Stimulated activated CD8-positive, alpha-beta memory T cell treated with anti-CD3 and anti-CD28 coated beads, Interleukin-12 subunit alpha, Interleukin-12 subunit beta, amount 100 ng/mL, for 4 hours (primary cell): Measurements from ENCODE around the gene FAIM2.

Experiments
- DNase-seq: peaks from one replicate; pipeline ENCODE4 v3.0.0-alpha.2; 2020; ENCODE audit warnings: low read depth

The FAIM2 gene

DNA sequence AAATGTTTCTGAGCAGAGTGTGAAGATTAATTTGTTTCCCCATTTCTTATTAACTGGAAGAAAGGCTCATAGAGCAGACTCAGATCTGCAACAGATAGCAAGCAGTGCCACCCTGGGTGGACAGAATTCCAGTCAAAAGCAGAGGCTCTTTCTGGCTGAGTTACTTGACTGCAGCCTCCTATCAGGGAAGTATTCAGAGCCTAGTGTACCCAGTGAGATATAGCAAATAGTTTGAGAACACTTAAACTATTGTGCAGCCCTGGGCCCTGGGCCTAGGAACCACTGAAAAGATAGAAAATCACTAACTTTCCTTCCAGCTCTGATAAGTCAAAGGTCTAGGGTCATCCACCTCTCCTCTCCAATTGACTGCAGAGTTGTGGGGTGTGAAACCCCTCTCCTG lies 35.6 kb upstream of the FAIM2 start:
- no peak for DNase-seq

DNA sequence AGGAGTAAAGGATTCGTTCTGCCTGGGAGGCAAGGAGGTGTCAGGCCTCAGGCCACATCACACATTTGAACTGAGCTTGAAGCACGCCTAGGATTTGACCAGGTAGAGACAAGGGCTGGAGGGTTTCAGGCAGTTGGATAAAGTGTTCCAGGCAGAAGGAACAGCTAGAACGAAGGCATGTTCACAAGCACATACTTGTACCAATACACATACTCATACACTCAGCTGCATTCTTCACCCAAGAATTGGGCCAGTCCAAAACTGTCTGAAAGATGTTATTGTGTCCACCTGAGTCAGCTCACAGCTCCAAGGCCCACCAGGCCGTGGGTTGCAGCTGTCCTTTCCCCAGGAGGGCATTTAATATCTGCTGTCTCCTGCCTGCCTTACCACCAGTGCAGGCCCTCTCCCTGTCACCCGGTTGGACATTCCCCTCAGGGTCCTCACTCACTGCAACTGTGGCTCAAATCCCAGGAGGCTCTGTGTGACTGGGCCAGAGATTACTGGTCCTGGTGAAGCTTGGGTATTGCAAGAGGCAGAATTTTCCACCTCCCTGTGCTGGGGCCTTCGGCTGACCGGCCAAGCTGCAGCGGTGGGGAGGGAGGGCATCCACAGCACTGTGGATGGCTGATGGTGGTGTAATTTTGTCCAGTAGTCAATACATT lies 34.1 kb upstream of the FAIM2 start:
- DNase-seq: no peak

DNA sequence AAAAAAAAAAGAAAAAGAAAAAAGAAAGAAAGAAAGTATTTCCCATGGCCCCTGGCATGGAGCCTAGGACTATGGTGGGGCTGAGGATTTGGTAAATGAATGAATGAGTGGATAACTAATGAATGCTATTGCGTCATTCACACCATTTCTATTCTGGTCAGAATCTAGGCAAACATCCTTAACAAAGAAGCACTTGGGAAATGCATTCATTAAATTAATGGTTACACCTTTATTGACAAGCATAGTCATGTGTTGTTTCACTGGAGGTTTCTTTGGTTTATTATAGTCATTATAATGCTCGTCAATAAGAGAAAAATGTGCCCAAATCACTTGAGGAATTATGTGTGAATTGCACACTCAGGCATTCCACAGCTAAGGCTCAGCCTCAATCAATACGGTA lies 33.2 kb upstream of the FAIM2 start:
- no peak for DNase-seq

DNA sequence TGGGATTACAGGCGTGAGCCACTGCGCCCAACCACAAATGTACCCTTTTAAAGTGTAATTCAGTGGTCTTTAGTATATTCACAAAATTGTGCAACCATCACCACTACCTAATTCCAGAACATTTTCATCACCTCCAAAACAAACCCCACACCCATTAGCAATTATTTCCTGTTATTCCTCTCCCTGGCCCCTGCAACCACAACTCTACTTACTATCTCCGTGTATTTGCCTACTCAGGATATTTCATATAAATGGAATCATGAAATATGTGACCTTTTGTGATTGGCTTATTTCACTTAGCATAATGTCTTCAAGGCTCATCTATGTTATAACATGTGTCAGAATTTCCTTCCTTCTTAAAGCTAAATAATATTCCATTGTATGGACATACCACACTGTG lies 30.8 kb upstream of the FAIM2 start:
- DNase-seq: no peak

DNA sequence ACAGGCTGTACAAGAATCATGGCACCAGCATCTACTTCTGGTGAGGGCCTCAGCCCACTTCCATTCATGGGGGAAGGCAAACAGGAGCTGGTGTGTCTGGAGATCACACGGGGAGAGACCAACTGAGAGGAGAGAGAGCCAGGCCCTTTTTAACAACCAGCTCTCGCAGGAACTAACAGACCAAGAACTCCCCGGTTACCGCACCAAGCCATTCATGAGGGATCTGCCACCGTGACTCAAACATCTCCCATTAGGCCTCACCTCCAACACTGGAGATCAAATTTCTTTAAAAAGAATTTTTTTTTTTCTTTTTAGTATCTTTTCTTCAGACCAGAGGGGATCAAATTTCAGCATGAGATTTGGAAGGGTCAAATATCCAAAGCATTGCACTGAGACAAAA lies 30.1 kb upstream of the FAIM2 start:
- no peak for DNase-seq

DNA sequence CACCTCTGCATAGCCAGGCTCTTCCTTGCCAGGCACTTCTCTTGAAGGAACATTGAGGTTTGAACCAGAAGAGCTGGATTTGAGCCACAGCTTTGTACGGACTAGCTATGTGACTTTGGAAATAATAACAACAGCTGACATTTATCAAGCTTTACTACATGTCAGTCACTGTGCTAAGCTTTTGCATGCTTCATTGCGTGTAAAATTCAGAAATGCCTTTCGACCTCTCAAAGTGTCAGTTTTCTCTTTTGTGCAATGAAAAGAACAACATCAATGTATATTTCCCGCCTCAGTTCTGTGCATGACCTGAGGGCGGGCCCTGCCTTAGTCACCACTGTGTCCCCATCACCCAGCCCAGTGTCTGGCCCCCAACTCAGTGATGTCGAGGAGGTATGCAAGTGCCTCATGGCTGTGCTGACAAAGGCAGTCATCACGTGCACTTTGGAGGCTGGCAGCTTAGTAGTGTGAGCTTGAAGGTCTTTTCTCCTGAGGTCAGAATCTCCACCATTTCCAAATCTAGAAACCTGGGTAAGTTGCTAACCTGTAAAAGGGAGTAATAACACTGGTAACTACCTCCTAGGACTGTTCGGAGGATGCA lies 28.9 kb upstream of the FAIM2 start:
- DNase-seq: no peak

DNA sequence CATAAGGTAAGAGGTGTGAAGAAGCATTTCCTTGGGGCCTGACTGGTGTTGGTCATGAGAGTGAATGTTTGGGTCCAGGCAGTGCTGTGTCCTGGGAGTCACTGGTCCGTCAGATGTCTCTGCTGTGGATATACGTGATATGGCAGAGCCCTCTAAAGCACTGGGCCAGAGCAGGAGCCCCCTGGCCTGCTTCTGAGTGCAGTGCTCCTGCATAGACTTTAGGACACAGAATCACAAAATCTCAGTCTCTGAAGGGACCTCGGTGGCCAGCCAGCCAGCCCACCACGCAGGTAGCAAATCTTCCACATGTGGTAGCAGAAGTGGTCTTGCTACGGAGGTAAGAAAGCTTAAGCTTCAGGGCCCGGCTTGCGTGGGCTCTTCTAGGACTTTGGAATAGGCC lies 28.3 kb upstream of the FAIM2 start:
- no peak for DNase-seq

DNA sequence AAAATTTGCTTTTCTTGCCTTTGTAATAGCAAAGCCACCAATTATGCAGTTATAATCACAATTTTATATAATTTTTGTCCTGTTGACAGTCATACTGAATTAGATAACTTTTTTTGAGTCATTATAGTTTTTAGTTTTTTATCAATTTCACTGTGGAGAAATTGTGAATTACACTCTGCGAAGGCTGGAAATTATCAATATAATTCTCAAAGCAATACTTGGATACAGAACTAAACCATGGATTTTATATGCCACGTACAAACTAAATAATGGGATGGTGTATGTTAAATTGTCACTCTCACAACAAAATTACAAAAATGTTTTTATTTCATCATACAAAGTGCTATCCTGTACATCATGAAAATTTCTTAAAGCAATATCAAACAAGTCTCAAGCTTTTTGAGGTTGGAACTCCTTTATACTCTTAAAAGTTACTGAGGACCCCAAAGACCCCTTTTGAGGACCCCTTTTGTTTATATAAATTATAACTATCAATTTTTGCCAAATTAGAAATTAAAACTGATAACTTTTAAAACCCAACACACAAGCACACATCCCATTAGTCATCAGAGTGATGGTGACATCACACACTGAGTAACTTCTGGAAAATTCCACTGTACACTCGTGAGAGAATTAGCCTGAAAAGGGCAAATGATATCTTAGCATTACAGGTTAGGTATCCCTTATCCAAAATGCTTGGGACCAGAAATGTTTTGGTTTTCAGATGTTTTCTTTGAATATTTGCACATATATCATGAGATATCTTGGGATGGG lies 27.0 kb upstream of the FAIM2 start:
- no peak for DNase-seq

DNA sequence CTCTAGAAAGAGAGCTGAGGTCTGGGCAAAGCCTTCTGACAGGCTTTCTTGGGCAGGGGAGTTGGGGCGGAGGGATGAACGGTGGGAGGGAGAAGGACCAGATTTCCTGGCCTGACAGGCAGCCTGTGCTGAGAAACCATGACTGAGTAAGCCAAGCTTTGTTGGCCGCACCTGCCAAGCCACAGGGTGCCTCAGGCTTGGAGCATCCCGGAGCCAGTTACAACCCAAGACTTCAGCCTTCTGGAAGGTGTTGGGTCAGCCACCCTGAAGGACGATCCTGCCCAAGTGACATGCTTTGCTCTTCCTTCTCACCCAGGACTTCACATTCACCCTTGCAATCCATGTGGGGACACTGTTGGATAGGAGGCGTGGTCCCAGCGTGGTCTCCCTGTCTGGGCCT lies 25.9 kb upstream of the FAIM2 start:
- no peak for DNase-seq

DNA sequence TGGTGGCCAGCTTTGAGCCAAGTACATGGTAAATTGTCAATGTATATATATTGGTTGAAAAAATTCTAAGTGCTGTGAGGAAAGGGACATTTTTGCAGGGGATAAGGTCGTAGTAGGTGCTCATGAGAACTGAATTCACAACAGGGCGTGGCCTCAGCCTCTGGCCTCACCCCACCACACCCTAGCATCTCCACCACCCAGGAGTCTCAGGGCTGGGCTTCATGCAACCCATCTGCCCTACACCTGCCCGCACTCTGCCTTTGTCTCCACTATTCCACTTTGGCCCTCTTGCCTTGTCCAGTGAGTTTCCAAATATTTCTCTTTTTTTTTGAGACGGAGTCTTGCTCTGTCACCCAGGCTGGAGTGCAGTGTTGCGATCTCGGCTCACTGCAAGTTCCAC lies 24.8 kb upstream of the FAIM2 start:
- no peak for DNase-seq

DNA sequence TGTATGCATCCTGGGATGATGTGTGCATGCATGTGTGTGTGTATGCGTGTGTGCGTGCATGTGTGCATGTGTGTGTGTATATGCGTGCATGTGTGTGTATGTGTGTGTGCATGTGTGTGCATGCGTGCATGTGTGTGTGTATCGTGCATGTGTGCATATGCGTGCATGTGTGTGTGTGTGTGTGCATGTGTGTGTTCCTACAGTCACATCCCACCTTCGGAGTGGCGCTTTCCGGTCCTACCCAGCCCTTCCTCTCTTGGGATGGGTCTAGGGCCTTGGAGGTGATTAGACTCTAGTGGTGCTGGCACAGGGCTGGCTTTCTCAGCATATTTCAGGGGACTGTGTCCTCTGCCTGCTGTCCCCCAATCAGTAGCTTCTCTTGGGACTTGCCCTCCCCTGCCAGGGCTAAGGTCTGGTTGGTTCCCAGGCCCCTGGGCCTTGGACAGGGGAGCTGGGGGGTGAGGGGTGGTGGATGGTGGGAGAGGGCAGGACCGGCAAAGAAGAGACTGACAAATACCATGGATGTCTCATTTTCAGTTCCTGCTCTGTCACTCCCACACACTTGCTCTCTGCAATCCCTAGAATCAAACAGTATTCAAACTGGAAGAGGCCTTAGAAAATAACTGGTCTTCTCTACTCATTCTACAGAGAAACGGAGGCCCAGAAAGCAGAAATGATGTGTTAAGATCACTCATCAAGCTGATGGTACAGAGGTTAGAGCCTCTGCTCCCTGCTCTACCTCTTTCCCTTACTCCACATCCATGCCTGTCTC lies 21.9 kb upstream of the FAIM2 start:
- no peak for DNase-seq

DNA sequence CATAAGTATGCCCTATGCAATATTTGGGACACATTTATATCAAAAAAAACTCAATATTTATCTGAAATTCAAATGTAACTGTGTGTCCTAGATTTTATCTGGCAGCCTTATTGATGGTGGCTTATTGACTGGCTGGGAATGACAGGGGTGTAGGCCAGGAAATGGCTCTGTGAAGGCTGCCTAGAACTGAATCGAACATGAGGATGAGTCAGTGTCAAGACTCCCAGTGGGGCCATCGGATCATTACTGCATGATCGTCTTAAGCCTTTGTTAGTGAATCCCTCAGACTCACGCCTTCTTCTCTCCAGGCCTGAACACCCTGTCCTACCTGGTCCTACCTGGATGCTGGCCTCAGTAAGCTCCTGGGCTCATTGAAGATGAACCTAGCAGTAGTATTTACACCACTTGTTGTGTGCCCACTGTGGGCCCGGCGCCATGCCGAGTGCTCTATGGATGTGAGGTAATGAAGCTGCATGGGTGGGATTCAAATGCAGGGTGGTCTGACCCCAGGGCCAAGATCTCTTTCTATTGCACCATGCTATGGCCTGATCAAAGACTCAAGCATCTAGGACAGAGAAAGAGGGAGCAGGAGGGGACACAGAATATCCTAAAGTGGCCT lies 21.0 kb upstream of the FAIM2 start:
- DNase-seq: no peak

DNA sequence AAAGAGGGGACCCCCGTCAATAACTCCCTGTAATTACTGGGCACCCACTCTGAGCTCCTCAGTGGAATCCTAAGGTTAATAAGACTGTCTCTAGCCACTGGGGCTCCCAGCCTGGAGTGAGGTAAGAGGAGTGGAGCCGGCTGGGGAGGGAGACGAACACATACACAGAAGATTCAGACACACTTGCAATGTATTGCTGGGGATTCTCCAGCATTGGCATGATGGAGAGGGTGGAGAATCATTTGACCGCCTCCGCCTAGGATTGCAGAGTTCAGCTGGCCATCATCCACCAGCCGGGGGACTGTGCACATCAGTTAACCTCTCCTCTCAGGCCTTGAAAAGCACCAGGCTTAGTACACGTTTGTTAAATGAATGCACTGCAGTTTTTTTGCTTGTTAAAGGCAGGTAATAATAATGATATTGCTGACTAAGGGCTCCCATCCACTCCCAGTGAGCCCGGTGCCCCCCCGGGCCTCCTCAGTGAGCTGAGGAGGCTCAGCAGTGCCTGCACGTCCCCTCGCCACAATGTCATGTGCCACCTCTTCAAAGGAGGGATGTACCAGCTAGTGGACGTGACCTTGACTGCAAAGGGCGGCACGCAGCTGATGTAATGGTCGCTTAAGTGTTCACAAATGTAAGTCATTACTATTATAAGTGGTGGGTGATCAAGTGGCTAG lies 20.3 kb upstream of the FAIM2 start:
- DNase-seq: no peak

DNA sequence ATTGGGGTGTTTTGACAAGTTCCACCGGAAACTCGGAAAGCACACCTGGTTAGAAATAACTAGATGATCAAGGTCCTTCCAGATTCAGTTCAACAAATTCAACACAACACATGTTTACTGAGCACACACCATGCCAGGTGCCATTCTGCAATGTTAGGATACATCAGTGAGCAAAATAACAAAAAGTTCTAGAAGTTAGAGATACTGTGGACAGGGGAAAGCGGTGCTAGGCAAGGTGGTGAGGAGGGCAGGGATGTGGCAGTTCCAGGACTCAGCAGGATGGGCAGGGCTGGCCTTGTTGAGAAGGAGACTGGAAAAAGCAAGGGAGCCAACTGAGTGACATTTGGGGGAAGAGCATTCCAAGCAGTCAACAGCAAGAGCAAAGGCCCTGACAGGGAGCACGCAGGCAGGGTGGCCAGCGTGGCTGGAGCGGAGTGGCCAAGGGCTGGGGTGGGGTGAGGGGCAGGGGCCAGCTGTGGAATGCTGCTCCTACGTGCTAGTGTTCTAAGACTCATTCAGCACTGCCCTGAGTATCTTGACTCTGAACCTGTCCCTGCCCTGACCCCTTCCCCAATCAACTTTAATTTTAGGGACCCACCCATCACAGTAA lies 19.4 kb upstream of the FAIM2 start:
- DNase-seq: no peak

DNA sequence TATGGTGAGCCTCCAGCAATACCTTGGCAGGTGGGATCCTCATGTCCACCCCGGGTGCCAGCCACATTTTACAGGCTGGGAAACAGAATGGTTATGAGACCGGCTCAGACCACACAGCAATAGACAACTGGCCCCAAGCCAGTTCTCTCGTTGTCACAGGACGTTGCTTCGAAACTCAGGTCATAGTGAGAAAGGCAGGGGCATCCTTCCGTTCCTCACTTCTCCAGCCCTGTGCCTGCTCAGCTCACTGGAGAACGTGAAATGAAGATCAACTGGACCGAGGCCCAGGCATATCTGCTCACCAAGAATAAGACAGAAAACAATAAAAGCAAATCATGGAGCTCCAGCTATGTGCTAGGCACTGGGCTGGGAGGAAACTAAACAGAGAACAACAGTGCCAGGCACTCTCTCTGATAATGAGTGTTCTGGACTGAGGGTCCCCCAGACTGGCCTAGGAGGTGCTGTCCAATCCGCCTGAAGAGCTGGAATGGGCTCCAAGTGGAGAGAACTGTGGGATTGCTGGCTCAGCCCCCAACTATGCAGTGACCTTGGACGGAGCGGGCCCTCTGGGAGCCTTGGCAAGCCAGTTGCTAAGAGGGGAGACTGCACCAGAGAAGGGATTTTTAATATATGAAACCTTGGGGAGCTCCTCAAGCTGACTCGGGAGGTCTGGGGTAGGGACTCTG lies 18.8 kb upstream of the FAIM2 start:
- DNase-seq: no peak

DNA sequence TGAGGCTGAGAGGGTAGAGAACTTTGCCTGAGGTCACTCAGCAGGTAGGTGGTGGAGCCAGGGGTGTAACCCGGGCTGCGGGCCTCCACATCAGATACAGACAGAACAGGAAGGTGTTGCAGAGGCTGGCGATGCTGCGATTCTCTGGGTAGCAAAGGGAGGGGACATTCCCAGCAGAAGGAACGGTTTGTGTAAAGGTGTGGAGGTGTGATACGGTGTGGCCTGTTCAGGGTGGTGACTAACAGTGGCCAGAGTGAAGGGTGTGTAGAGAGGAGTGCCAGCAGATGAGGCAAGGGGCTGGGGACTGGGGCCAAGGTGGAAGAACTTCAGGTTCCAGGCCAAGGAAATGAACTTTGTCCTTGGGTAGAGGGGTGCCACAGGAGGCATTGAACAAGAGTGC lies 18.2 kb upstream of the FAIM2 start:
- no peak for DNase-seq

DNA sequence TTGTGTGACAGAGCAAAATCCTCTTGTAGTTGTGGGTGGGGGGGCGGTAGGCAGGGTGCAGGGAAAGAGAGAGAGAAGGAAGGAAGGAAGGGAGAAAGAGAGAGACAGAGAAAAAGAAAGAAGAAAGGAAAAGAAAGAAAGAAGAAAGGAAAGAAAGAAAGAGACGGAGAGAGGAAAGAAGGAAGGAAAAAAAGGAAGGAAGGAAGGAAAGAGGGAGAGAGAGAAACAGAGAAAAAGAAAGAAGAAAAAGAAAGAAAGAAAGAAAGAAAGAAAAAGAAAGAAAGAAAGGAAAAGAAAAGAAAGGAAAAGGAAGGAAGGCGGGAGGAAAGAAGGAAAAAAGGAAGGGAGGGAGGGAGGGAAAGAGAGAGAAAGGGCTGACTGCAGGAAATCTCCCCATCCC lies 17.6 kb upstream of the FAIM2 start:
- DNase-seq: no peak

DNA sequence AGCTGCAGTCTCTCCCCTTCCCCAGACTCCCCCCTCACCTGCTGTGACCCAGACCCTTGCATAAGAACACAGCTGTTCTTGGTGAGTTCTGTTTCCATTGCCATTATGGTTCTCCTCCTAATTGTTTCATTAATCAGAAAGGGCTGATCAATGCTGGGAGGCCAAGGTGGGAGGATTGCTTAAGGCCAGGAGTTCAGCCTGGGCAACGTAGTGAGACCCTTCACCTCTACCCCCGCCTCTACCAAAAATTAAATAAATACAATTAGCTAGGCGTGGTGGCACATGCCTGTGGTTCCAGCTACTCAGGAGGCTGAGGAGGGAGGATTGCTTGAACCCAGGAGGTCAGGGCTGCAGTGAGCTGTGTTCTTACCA lies 17.2 kb upstream of the FAIM2 start:
- DNase-seq: no peak

DNA sequence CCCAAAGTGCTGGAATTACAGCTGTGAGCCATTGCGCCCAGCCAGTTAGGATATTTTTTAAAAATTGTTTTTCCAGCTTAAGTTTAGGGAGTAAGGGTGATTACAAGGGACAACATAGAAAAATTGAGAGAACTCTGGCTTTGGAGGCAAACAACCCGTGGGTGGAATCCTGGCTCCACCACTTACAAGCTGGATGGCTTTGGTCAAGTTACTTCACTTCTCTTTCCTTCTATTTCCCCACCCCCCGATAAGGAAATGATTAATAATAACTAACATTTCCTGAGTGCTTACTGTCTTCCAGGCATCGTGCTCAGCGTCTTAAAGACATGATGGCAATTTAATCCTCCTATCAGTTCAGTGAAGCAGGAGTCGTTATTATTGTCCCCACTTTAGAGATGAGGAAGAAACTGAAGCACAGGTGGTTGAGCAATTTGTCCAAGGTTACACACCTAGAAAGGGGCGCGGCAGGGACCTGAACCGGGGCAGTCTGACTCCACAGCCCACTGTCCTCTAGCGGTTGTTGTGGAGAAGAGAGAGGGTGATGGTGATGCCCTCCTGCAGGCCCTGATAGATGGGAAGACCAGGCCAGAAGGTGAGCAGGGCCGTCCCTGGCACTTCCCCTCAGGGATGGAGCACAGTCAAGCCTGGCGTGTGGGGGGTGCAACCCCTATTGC lies 16.7 kb upstream of the FAIM2 start:
- DNase-seq: no peak

DNA sequence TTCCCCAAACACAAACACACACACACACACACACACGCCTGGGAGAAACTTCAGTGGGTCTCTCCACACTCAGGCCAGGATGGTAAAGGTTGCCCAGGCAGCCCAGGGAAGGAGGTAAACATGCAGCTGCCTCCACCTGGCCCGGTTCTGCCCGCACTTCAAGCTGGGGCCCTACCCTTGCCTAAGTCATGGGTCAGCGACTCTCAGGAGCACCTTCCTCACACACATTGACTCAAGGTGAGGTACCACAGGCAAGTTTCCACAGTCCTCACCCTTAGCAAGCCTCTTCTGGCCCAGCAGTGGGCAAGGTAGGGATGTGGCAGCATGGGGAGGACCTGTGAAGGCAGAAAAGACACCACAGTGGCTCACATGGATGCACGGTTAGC lies 14.1 kb upstream of the FAIM2 start:
- DNase-seq: no peak
